HEK293T (cell line): Measurements from ENCODE around the gene KRTAP10-3.
A peak's percentile ranks its signal among the peaks of the same experiment; 100 is the strongest.

ENCODE experiments used
- CTCF ChIA-PET: fragments of 350-600 bp; formaldehyde crosslinking; extraction: SDS; loops from one replicate; lab custom pipeline; 2021; ENCODE audit warnings: antibody characterized with exemption, inconsistent platforms; lab: Yijun Ruan, JAX
- POLR2A ChIA-PET: fragments of 350-600 bp; formaldehyde crosslinking; extraction: SDS; loops from one replicate; lab custom pipeline; 2020; ENCODE audit warnings: antibody characterized with exemption, inconsistent platforms; lab: Yijun Ruan, JAX
- DNase-seq: peaks from one replicate; pipeline ENCODE4 v3.0.0; 2012; ENCODE audit warnings: mixed read lengths; ENCODE audit errors: extremely low spot score
- ARNT ChIP-seq: fragments of 450-650 bp; IDR thresholded peaks from 2 replicates; pipeline ENCODE4 v1.6.1; 2017; ENCODE audit warnings: mild to moderate bottlenecking
- BHLHE40 ChIP-seq: fragments of 450-650 bp; IDR thresholded peaks from 2 replicates; pipeline ENCODE4 v1.6.1; 2016; ENCODE audit warnings: mild to moderate bottlenecking, moderate library complexity, borderline replicate concordance
- CTBP1 ChIP-seq: fragments of 450-650 bp; IDR thresholded peaks from 2 replicates; pipeline ENCODE4 v1.6.1; 2016; ENCODE audit warnings: borderline replicate concordance
- ELF4 ChIP-seq: fragments of 450-650 bp; IDR thresholded peaks from 2 replicates; pipeline ENCODE4 v1.6.1; 2017; ENCODE audit warnings: antibody characterized with exemption
- FOXA1 ChIP-seq: fragments of 450-650 bp; IDR thresholded peaks from 2 replicates; pipeline ENCODE4 v1.6.1; 2016; ENCODE audit warnings: mild to moderate bottlenecking
- FOXK2 ChIP-seq: fragments of 450-650 bp; IDR thresholded peaks from 2 replicates; pipeline ENCODE4 v1.6.1; 2016; ENCODE audit warnings: mild to moderate bottlenecking
- FOXM1 ChIP-seq: fragments of 450-650 bp; IDR thresholded peaks from 2 replicates; pipeline ENCODE4 v1.6.1; 2017; ENCODE audit warnings: mild to moderate bottlenecking, borderline replicate concordance
- HDGF ChIP-seq: fragments of 450-650 bp; IDR thresholded peaks from 2 replicates; pipeline ENCODE4 v1.6.1; 2017; ENCODE audit warnings: antibody characterized with exemption, borderline replicate concordance
- L3MBTL2 ChIP-seq: fragments of 450-650 bp; conservative IDR thresholded peaks from 2 replicates; pipeline ENCODE4 v1.6.1; 2016; ENCODE audit warnings: mild to moderate bottlenecking
- LEF1 ChIP-seq: fragments of 450-650 bp; IDR thresholded peaks from 2 replicates; pipeline ENCODE4 v1.6.1; 2017; ENCODE audit warnings: mild to moderate bottlenecking, borderline replicate concordance
- NFRKB ChIP-seq: fragments of 450-650 bp; IDR thresholded peaks from 2 replicates; pipeline ENCODE4 v1.6.1; 2016; ENCODE audit warnings: mild to moderate bottlenecking, moderate library complexity
- SP1 ChIP-seq: fragments of 450-650 bp; IDR thresholded peaks from 2 replicates; pipeline ENCODE4 v1.6.1; 2017
- SUZ12 ChIP-seq: fragments of 450-650 bp; IDR thresholded peaks from 2 replicates; pipeline ENCODE4 v1.6.1; 2016; ENCODE audit warnings: mild to moderate bottlenecking
- TARDBP ChIP-seq: fragments of 450-650 bp; IDR thresholded peaks from 2 replicates; pipeline ENCODE4 v1.6.1; 2016
- ZNF384 ChIP-seq: fragments of 450-650 bp; IDR thresholded peaks from 2 replicates; pipeline ENCODE4 v1.6.1; 2016
- TF ChIP-seq, protein P1 (sequence below): fragments of 450-650 bp; IDR thresholded peaks from 2 replicates; pipeline ENCODE4 v1.6.1; 2016

Gene KRTAP10-3

GRCh38 chr21:44517175-44517899 is 41.3 kb downstream of the KRTAP10-3 start:
- POLR2A ChIA-PET = no interaction called here

DNA sequence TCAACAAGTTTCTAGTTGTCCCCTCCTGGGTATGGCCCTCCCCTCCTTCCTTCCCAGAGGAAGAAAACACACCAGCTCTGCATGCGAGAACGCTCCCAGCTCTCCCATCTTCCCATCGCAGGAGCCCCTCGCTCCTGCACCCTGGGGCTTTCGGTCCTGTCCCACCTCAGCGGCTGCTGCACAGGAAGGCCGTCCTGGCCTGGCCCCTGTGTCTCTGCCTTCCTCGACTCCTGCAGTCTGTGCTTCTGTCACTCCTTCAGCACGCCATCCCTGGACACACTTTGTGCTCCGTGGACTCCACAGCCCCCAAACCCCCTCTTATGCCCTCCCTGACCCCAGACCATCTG is 41.8 kb downstream of the KRTAP10-3 start:
- CTCF ChIA-PET = no interaction called here
- TF ChIP-seq TARDBP = no peak
- no peak for TF ChIP-seq L3MBTL2
- no peak for TF ChIP-seq CTBP1
- TF ChIP-seq NFRKB = no peak
- no peak for DNase-seq

More at GRCh38 chr21:44517175-44517899, 41.3 kb downstream of the KRTAP10-3 start:
- TF ChIP-seq L3MBTL2 (peak; percentile 77), FOXK2 (no peak)
- TF ChIP-seq, protein P1, sequence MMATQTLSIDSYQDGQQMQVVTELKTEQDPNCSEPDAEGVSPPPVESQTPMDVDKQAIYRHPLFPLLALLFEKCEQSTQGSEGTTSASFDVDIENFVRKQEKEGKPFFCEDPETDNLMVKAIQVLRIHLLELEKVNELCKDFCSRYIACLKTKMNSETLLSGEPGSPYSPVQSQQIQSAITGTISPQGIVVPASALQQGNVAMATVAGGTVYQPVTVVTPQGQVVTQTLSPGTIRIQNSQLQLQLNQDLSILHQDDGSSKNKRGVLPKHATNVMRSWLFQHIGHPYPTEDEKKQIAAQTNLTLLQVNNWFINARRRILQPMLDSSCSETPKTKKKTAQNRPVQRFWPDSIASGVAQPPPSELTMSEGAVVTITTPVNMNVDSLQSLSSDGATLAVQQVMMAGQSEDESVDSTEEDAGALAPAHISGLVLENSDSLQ = peak; percentile 87
- DNase-seq = peak; percentile 87
- CTCF ChIA-PET = no interaction called here

DNA sequence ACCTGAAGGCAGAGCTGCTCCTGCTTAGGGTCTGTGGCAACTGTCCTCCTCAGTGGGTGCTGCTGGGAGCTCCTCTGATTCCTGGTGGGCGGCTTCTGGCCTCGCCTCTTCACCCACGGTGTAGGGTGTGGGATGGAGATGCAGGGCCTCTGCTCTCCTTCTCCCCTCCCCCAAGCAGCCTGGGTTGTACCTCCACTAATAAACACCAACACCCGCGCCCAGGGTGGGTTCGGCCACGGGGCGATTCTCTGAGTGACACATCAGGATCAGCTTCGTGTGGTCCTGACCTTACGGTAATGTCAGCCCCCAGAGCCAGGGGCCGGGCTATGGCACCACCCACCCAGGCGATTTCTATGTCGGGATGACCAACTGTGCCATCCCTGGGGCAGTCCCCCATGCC is 42.3 kb downstream of the KRTAP10-3 start:
- POLR2A ChIA-PET = no interaction called here

More for the DNA sequence above, 41.8 kb downstream of the KRTAP10-3 start:
- POLR2A ChIA-PET = no interaction called here

DNA sequence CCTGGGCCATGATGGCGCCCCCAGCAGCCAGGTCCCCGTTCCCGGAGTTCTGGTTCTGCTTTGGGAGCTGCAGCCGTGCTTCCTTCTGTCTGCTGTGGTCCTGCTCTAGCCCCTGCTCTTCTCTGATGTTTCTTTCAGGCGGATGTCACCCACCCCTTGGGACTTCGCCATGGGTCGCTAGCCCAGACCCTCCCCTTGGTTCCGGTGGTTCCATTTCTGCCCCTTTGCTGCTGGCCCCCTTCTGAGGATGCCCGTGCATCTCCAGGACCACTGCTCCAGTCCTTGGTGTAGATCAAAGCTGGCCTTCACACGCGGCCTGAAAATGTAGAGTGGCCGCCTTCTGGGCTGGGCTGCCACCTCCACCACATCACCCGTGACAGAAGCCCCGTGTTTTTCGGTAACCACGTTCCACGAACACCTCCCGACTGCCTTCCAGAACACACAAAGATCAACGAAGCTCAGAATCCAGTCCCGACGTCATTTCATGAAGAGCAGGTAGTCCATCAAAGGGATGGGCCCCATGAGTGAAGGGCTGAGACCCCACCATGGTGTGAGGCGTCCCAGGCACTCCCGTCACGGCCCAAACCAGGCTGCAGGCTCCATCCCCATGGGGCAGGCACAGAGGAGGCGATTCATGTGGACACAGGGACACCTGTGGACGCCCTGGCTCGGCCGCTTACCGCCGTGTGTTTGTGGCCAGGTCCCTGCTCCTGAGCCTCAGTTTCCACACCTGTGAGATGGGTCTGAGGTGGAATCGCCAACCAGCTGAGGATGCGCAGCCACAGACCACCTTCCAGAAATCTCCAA is 43.0 kb downstream of the KRTAP10-3 start:
- no peak for DNase-seq
- ChIA-PET CTCF (no interaction called here), POLR2A (no interaction called here)
- TF ChIP-seq FOXA1 (no peak), SP1 (no peak), LEF1 (no peak), ELF4 (no peak), TARDBP (no peak), FOXK2 (no peak), CTBP1 (no peak), HDGF (no peak), SUZ12 (no peak), BHLHE40 (no peak), FOXM1 (no peak), NFRKB (no peak)

More for the DNA sequence above, 42.3 kb downstream of the KRTAP10-3 start:
- DNase-seq = no peak
- TF ChIP-seq ZNF384 (no peak), SUZ12 (no peak), CTBP1 (no peak), ELF4 (no peak), ARNT (no peak), FOXA1 (no peak), TARDBP (no peak), L3MBTL2 (no peak), FOXM1 (no peak), NFRKB (no peak), BHLHE40 (no peak), HDGF (no peak), FOXK2 (no peak), LEF1 (no peak), SP1 (no peak)
- TF ChIP-seq, protein P1 = no peak
- CTCF ChIA-PET = no interaction called here

DNA sequence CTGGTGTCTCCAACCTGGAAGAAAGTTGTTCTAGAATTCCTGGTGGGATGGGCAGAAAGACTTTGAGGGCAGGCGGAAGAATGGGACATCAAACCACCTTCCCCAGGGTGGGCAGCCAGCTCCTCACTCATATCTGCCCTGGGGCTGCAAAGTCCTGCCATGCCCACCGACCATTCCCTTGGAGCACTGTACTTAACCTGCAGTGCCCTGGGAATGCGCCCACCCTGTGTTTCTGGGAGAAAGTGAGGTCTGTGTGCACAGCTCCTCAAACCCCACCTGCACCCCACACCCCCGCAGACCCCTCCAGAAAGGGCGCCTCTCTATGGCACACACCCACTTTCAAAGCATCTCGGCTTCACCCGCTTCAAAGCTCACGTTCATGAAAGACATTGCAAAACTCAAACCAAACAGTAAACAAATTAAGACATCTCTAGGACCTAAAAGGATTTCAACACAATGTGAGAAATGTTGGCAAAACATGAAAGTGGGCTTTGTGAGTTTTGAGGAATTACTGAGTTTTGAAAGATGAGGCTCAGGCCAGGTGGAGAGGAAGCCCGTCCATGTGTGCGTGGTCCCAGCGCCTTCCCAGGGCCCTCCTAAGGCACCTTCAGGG is 43.7 kb downstream of the KRTAP10-3 start:
- ChIA-PET POLR2A (no interaction called here), CTCF (interaction anchor here (0.5 kb wide), 1 partner anchor 377 kb away, joined by 3 read pairs; no protein-coding TSS in a partner anchor)
- DNase-seq = no peak
- no peak for TF ChIP-seq ARNT
- TF ChIP-seq BHLHE40 = no peak
- no peak for TF ChIP-seq ELF4
- TF ChIP-seq LEF1 = no peak
- TF ChIP-seq TARDBP = no peak
- no peak for TF ChIP-seq ZNF384
- no peak for TF ChIP-seq SP1
- no peak for TF ChIP-seq HDGF
- no peak for TF ChIP-seq FOXA1
- TF ChIP-seq SUZ12 = no peak
- no peak for TF ChIP-seq NFRKB

GRCh38 chr21:44514218-44514520 is 44.4 kb downstream of the KRTAP10-3 start:
- ChIA-PET CTCF (interaction anchor here (0.5 kb wide), 2 partner anchors 227 to 378 kb away, joined by 3 read pairs; no protein-coding TSS in a partner anchor), POLR2A (no interaction called here)
- TF ChIP-seq FOXA1 (no peak), SP1 (no peak), FOXK2 (no peak), L3MBTL2 (no peak)
- no peak for DNase-seq
